Measurements from ENCODE around the gene CRACR2B.

DNA sequence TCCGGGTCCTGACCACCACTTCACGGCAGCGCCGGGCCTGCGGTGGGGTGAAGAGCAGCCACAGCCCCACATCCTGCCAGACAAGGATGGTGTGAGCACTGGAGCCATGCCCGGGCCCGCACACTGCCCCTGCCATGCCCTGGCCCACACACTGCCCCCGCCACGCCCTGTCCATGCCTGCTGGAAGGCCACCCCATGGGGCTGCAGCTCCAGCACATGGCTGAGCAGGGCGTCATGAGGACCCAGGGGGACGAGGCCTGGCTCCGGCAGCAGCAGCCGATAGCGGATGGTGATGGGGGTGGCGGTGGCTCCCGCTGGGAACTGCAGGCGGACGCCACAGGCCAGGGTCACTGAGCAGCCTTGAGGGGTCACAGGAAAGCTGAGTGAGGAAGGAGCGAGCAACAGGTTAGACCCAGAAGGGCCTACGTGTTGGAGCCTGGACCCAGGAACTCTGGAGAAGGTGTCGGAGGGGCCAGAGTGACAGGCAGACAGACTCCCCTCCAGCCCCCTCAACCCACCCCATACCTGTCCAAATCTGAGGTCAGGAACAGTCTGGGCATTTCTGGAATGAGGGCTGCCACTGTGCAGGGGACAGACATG, 25.6 kb upstream of the CRACR2B start:
- TF ChIP-seq EZH2 (IDR thresholded peaks at IDR 0.05; ENCODE audit: borderline replicate concordance, insufficient read depth, low read depth, low read length, poor library complexity, severe bottlenecking) (no peak), CTCF (IDR thresholded peaks at IDR 0.05) (no peak)
